HepG2 (cell line): ENCODE data around the gene IFNB1.

Experiments used
- EP300 ChIP-seq, 3 experiments: sonication (generic) in 1 of 3; formaldehyde crosslinking in 1 of 3; IDR thresholded peaks; 2 replicates each; pipeline versions ENCODE4 v1.5.1 to v1.6.1; 2011 to 2020; ENCODE audit warnings: low read depth in 2 of 3, low read length in 2 of 3, borderline replicate concordance in 1 of 3, improper control_type of control experiment in 1 of 3, mild to moderate bottlenecking in 1 of 3, missing genetic modification reagents in 1 of 3, moderate library complexity in 1 of 3
- THRA ChIP-seq: sonication (generic); formaldehyde crosslinking; IDR thresholded peaks from 2 replicates; pipeline ENCODE4 v1.4.0; 2020; ENCODE audit warnings: missing genetic modification reagents, borderline replicate concordance
- XBP1 ChIP-seq: sonication (generic); formaldehyde crosslinking; IDR thresholded peaks from 2 replicates; pipeline ENCODE4 v1.5.0; 2020; ENCODE audit warnings: missing genetic modification reagents
- ZNF549 ChIP-seq: sonication (generic); formaldehyde crosslinking; IDR thresholded peaks from 2 replicates; pipeline ENCODE4 v1.5.0; 2020; ENCODE audit warnings: missing genetic modification reagents
- ZNF883 ChIP-seq: sonication (generic); formaldehyde crosslinking; IDR thresholded peaks from 2 replicates; pipeline ENCODE4 v1.5.1; 2020; ENCODE audit warnings: mild to moderate bottlenecking, missing genetic modification reagents; ENCODE audit errors: not compliant biosample characterization

- TF ChIP-seq ZNF883 (CRISPR knock-in tag) (no peak), XBP1 (CRISPR knock-in tag) (no peak), THRA (no peak), ZNF549 (CRISPR knock-in tag) (no peak), EP300 (IDR thresholded peaks at IDR 0.05; ENCODE audit: low read depth in 2 of 2, low read length in 2 of 2) (no peak), EP300 (CRISPR knock-in tag; IDR thresholded peaks at IDR 0.05; ENCODE audit: borderline replicate concordance) (no peak)
Measured at GRCh38 chr9:21081451-21081850, 3.7 kb upstream of the IFNB1 start.
